Stimulated activated CD8-positive, alpha-beta memory T cell treated with anti-CD3 and anti-CD28 coated beads, Interleukin-7, amount 100 ng/mL, for 4 hours (primary cell): ENCODE measurements around the gene ZDHHC6.
"Not testable (repeated sequence)": the region's sequence is repeated elsewhere in the genome, so short reads cannot be mapped to it uniquely, and the experiment has no call there.

ENCODE experiments used
- DNase-seq, 2 donors: peaks; one replicate each; pipeline ENCODE4 v3.0.0-alpha.2; 2020; ENCODE audit warnings: low read depth in 2 of 2

Gene ZDHHC6

GRCh38 chr10:112446855-112447619 is at the start of gene ZDHHC6, which contains the start of gene VTI1A:
TSS of gene ZDHHC6 (minus strand) at chr10:112446914. CDS start at chr10:112445436, 1,478 bp downstream.
TSS of gene VTI1A (plus strand) at chr10:112447215. CDS start at chr10:112447374, 159 bp downstream.
- DNase-seq: peak; percentile 69 to 75

- DNase-seq: no peak
Observed at GRCh38 chr10:112492736-112493135, 46.0 kb upstream of the ZDHHC6 start.

- DNase-seq: no peak
Observed at GRCh38 chr10:112491144-112491543, 44.4 kb upstream of the ZDHHC6 start.

- DNase-seq: no peak
Observed at GRCh38 chr10:112490545-112490944, 43.8 kb upstream of the ZDHHC6 start.

- no peak for DNase-seq
Observed at GRCh38 chr10:112487964-112488363, 41.2 kb upstream of the ZDHHC6 start.

GRCh38 chr10:112484399-112484798 is 37.7 kb upstream of the ZDHHC6 start:
- no peak for DNase-seq

GRCh38 chr10:112481602-112482001 is 34.9 kb upstream of the ZDHHC6 start:
- DNase-seq: no peak

GRCh38 chr10:112475575-112476218 is 29.0 kb upstream of the ZDHHC6 start:
- DNase-seq: no peak

GRCh38 chr10:112471878-112472487 is 25.3 kb upstream of the ZDHHC6 start:
- DNase-seq: no peak

GRCh38 chr10:112467541-112468075 is 20.9 kb upstream of the ZDHHC6 start:
- no peak for DNase-seq

GRCh38 chr10:112466802-112467201 is 20.1 kb upstream of the ZDHHC6 start:
- no peak for DNase-seq

GRCh38 chr10:112465299-112465883 is 18.7 kb upstream of the ZDHHC6 start:
- DNase-seq: no peak

- not testable (repeated sequence) for DNase-seq
Observed at GRCh38 chr10:112464074-112464473, 17.4 kb upstream of the ZDHHC6 start.

GRCh38 chr10:112461029-112461887 is 14.5 kb upstream of the ZDHHC6 start:
- no peak for DNase-seq

- no peak for DNase-seq
Observed at GRCh38 chr10:112460366-112460765, 13.7 kb upstream of the ZDHHC6 start.

GRCh38 chr10:112456533-112456932 is 9.8 kb upstream of the ZDHHC6 start:
- no peak for DNase-seq

GRCh38 chr10:112454910-112455779 is 8.4 kb upstream of the ZDHHC6 start:
- DNase-seq: no peak

GRCh38 chr10:112448888-112449287 is 2.2 kb upstream of the ZDHHC6 start:
- DNase-seq: no peak

- DNase-seq: no peak
Observed at GRCh38 chr10:112447620-112447928, 860 bp upstream of the ZDHHC6 start.
